NCI-H526 treated with DMSO at 0.1 percent for 48 hours (cell line): ENCODE measurements around the gene HIPK1.
"Not testable (repeated sequence)": the region's sequence is repeated elsewhere in the genome, so short reads cannot be mapped to it uniquely, and the experiment has no call there.

Experiments
- DNase-seq: peaks from one replicate; lab custom pipeline; 2025; lab: John Stamatoyannopoulos, UW

The HIPK1 gene

DNA sequence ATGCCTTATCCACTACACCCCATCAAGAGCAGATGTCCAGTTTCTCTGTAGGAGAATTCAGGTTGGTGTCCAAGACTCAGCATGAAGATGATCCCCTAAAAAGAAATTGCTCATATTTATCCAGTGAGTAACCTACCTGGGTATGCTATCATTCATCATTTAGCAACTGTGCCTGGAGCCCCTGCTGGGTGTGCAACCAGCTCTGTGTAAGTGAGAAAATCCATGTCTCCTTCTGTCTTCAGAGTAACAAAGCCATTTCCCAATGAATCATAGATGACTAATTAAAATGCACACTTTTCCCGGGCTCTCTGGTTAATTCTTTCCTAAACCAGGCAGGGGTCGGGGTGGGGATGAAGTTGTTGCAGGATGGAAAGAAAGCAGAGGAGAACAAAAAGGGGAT, 86.0 kb downstream of the HIPK1 start:
- no peak for DNase-seq

- not testable (repeated sequence) for DNase-seq
Observed at GRCh38 chr1:114019724-114020123, 90.6 kb downstream of the HIPK1 start.

- DNase-seq = no peak
Observed at GRCh38 chr1:114021665-114022099, 92.6 kb downstream of the HIPK1 start.

DNA sequence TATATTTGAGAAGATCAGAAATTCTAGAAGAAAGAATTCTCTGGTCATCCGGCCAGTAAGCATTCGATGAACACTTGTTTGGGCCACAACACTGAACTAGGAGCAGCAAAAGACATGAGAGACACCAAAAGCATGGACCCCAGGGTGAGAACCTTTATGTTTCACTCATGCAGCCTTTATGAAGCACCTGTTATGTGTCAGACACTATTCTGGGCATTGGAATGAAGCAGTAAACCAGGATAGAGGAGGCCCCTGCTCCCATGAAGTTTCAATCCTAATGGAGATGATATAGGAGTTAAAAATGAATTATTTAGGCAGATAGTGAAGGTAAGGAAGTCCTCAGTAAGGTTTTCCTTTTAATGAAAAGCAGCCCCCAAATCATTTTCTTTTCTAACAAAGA, 93.8 kb downstream of the HIPK1 start:
- no peak for DNase-seq

DNA sequence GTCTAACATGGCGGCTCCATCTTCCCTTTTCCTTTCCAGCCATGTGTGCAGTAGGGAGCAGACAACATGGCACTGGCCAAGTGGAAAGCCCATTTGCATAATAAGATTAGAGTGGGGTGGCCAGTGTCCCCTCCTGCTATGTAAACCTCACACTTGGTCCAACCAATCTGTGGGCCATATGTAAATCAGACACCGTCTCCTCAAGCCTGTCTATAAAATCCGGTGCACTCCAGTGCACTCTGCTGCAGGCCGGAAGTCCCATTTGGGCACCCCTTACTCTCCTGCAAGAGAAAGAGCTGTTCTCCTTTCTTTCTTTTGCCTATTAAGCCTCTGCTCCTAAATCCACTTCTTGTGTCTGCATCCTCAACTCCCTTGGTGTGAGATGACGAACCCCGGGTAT, 94.3 kb downstream of the HIPK1 start:
- no peak for DNase-seq

DNA sequence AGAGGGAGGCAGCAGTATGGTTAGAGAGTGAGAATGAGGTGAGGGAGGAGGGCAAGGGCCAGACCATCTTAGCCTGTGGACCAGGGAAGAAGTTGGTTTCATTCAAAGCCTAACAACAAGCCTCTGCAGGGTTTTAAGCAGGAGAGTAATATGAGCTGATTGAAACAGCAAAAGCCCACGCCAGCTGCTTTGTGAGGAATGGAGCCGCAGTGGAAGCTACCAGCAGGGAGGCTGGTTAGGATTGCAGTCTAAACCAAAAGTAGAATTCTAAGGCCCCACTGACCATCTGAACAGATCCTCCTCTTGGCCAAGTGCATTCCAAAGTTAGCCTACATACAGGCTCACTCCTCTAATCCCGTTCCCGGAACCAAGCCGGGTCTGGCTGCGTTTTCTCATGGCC, 94.9 kb downstream of the HIPK1 start:
- DNase-seq = no peak

DNA sequence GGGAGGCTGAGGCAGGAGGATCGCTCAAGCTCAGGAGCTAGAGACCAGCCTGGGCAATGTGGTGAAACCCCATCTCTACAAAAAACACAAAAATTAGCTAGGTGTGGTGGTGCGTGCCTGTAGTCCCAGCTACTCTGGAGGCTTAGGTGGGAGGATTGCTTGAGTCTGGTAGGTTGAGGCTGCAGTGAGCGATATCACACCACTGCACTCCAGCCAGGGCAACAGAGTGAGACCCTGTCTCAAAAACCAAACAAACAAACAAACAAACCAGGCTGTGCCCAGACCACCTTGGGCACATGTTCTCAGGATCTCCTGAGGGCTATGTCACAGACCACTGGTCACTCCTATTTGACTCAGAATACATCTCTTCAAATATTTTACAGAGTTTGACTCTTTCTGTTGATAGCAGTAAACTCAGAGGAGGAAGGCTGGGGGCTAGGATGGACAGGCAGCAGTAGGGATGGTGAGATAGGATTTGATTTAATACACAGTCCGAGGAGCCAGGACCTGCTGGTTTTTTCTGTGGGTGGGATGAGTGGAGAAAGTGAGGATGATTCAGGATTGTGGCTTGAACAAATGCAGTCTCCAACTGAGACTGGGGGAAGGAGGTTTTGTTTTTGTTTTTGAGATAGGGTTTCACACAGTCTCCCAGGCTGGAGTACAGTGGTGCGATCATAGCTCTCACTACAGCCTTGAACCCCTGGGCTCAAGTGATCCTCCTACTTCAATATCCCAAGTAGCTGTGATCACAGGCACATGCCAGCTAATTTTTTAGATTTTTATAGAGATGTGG, 96.7 kb downstream of the HIPK1 start:
- no peak for DNase-seq

GRCh38 chr1:114026797-114027196, 97.7 kb downstream of the HIPK1 start:
- no peak for DNase-seq
